GM19467 (cell line): Measurements from ENCODE around the gene HRH2.
"Not testable (repeated sequence)": the region's sequence is repeated elsewhere in the genome, so short reads cannot be mapped to it uniquely, and the experiment has no call there.

Experiments
- ATAC-seq: cut with Tn5 transposase; IDR thresholded peaks from one replicate; pipeline ENCODE4 v1.9.1; 2021; ENCODE audit warnings: mild to moderate bottlenecking, moderate library complexity; ENCODE audit not compliant: unreplicated experiment

Gene HRH2

GRCh38 chr5:175657593-175658271, at the start of gene HRH2:
TSS of gene HRH2 (plus strand) at chr5:175658071. CDS start at chr5:175683234, 25,163 bp downstream.
- no peak for ATAC-seq

GRCh38 chr5:175609526-175609925, 48.3 kb upstream of the HRH2 start:
- no peak for ATAC-seq

GRCh38 chr5:175610381-175610780, 47.5 kb upstream of the HRH2 start:
- ATAC-seq: no peak

GRCh38 chr5:175610898-175611297, 47.0 kb upstream of the HRH2 start:
- ATAC-seq: no peak

- ATAC-seq: no peak
These were observed 43.6 kb upstream of the HRH2 start for GRCh38 chr5:175614223-175614815.

- no peak for ATAC-seq
These were observed 43.0 kb upstream of the HRH2 start for GRCh38 chr5:175614861-175615260.

GRCh38 chr5:175616083-175616482, 41.8 kb upstream of the HRH2 start:
- ATAC-seq: no peak

- ATAC-seq: not testable (repeated sequence)
These were observed 41.3 kb upstream of the HRH2 start for GRCh38 chr5:175616527-175616926.

GRCh38 chr5:175617447-175617846, 40.4 kb upstream of the HRH2 start:
- ATAC-seq: no peak

GRCh38 chr5:175620527-175620926, 37.3 kb upstream of the HRH2 start:
- no peak for ATAC-seq

GRCh38 chr5:175621971-175622370, 35.9 kb upstream of the HRH2 start:
- no peak for ATAC-seq

GRCh38 chr5:175623088-175623487, 34.8 kb upstream of the HRH2 start:
- no peak for ATAC-seq

- ATAC-seq: no peak
These were observed 33.6 kb upstream of the HRH2 start for GRCh38 chr5:175624316-175624715.

- ATAC-seq: no peak
These were observed 30.9 kb upstream of the HRH2 start for GRCh38 chr5:175627005-175627404.

- ATAC-seq: no peak
These were observed 30.1 kb upstream of the HRH2 start for GRCh38 chr5:175627739-175628138.

- ATAC-seq: no peak
These were observed 29.2 kb upstream of the HRH2 start for GRCh38 chr5:175628668-175629067.

GRCh38 chr5:175629261-175629660, 28.6 kb upstream of the HRH2 start:
- no peak for ATAC-seq

GRCh38 chr5:175629793-175630192, 28.1 kb upstream of the HRH2 start:
- ATAC-seq: no peak

- no peak for ATAC-seq
These were observed 21.9 kb upstream of the HRH2 start for GRCh38 chr5:175635854-175636584.

GRCh38 chr5:175638305-175638704, 19.6 kb upstream of the HRH2 start:
- no peak for ATAC-seq

- no peak for ATAC-seq
These were observed 17.6 kb upstream of the HRH2 start for GRCh38 chr5:175640106-175640775.

- no peak for ATAC-seq
These were observed 14.9 kb upstream of the HRH2 start for GRCh38 chr5:175642998-175643397.
